HEK293 (cell line): ENCODE results near the gene SH2D4B.

Source experiments
- ZFP37 ChIP-seq: fragments of 450-650 bp; formaldehyde crosslinking; IDR thresholded peaks from 2 replicates; pipeline ENCODE4 v1.5.1; 2016; ENCODE audit warnings: missing biosample characterization, missing genetic modification characterization
- ZFP41 ChIP-seq: fragments of 450-650 bp; formaldehyde crosslinking; IDR thresholded peaks from 2 replicates; pipeline ENCODE4 v1.5.1; 2016; ENCODE audit warnings: missing biosample characterization, missing genetic modification characterization, borderline replicate concordance
- ZSCAN16 ChIP-seq: fragments of 450-650 bp; formaldehyde crosslinking; IDR thresholded peaks from 2 replicates; pipeline ENCODE4 v1.5.1; 2016; ENCODE audit warnings: missing biosample characterization, missing genetic modification characterization
- TF ChIP-seq, protein P1 (sequence below): fragments of 450-650 bp; formaldehyde crosslinking; IDR thresholded peaks from 2 replicates; pipeline ENCODE4 v1.5.1; 2017; ENCODE audit warnings: missing biosample characterization, missing genetic modification characterization
- TF ChIP-seq, protein P2 (sequence below): sonication (generic); formaldehyde crosslinking; IDR thresholded peaks from 2 replicates; pipeline ENCODE4 v1.8.1; 2022; ENCODE audit warnings: mild to moderate bottlenecking, moderate library complexity, missing genetic modification reagents

DNA sequence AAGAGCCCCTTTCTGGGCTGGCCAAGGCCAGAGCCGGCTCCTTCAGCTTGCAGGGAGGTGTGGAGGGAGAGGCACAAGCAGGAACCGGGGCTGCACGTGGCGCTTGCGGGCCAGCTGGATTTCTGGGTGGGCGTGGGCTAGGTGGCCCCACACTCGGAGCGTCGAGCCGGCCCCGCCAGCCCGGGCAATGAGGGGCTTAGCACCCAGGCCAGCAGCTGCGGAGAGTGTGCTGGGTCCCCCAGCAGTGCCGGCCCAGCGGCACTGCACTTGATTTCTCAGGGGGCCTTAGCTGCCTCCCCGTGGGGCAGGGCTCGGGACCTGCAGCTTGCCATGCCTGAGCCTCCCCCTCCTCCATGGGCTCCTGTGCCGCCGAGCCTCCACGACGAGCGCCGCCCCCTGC lies 48.1 kb downstream of the SH2D4B start:
- TF ChIP-seq ZFP41, result no peak
- TF ChIP-seq, protein P1, sequence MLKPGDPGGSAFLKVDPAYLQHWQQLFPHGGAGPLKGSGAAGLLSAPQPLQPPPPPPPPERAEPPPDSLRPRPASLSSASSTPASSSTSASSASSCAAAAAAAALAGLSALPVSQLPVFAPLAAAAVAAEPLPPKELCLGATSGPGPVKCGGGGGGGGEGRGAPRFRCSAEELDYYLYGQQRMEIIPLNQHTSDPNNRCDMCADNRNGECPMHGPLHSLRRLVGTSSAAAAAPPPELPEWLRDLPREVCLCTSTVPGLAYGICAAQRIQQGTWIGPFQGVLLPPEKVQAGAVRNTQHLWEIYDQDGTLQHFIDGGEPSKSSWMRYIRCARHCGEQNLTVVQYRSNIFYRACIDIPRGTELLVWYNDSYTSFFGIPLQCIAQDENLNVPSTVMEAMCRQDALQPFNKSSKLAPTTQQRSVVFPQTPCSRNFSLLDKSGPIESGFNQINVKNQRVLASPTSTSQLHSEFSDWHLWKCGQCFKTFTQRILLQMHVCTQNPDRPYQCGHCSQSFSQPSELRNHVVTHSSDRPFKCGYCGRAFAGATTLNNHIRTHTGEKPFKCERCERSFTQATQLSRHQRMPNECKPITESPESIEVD, result no peak
- no peak for TF ChIP-seq ZFP37 (tag by site-specific recombination)
- TF ChIP-seq, protein P2, sequence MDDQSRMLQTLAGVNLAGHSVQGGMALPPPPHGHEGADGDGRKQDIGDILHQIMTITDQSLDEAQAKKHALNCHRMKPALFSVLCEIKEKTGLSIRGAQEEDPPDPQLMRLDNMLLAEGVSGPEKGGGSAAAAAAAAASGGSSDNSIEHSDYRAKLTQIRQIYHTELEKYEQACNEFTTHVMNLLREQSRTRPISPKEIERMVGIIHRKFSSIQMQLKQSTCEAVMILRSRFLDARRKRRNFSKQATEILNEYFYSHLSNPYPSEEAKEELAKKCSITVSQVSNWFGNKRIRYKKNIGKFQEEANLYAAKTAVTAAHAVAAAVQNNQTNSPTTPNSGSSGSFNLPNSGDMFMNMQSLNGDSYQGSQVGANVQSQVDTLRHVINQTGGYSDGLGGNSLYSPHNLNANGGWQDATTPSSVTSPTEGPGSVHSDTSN (CRISPR knock-in tag), result no peak
- TF ChIP-seq ZSCAN16 (tag by site-specific recombination), result no peak
